SIG-M5 treated with dmso at 0.1 percent for 504 hours (cell line): ENCODE measurements around the gene C19orf25.
"Not testable (repeated sequence)": the region's sequence is repeated elsewhere in the genome, so short reads cannot be mapped to it uniquely, and the experiment has no call there.

ENCODE experiments used
- DNase-seq: peaks from one replicate; lab custom pipeline; 2025; ENCODE audit not compliant: unreplicated experiment; lab: John Stamatoyannopoulos, UW

Gene C19orf25

DNA sequence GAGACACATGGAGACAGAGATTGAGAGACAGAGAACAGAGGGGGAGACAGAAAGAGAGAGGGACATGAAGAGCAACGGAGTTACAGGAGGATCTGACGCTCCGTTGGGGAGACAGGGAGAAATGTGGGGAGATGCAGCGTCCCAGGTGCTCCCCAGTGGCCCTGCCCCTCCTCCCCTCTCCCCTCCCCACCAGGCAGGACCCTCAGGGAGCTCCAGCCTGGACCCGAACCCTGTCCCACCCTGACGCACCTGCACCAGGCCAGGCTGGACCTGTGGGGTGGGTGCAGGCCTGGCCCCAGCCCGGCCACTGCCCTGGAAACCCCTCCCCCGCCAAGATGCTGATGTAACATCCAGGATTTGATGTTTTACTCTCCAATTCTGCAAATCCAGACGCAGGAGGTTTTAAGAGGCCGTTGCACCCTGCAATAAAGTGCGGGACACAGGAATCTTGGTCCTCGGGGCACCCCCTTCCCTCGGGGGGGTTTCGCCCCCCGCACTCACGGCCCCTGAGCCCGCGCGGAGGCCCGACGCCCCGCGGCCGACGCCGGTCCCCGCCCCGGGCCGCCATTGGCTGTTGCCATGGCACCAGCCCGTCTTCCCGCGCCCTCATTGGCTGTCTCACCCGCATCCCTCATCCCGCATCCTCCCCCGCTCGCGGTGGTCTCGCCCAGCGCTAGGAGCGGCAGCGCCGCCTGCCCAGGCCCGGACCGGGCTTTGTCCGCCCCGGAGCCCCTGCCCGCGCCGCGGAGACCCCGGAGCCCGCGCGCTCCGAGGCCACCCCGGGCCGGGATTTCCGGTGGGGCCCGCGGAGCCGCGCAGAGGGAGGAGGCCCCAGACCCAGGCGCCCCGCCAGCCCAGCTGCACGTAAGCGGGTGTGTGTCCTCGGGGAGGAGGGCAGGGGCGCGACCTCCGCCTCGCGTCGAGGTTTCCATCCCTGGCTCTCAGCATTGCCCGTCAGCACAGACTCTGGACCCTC, 29.3 kb downstream of the C19orf25 start, which contains the start of gene APC2:
TSS of gene APC2 (plus strand) at position 655 of the 976 bp plus-strand sequence. CDS start 2,881 bp downstream, outside the sequence.
- DNase-seq: no peak

DNA sequence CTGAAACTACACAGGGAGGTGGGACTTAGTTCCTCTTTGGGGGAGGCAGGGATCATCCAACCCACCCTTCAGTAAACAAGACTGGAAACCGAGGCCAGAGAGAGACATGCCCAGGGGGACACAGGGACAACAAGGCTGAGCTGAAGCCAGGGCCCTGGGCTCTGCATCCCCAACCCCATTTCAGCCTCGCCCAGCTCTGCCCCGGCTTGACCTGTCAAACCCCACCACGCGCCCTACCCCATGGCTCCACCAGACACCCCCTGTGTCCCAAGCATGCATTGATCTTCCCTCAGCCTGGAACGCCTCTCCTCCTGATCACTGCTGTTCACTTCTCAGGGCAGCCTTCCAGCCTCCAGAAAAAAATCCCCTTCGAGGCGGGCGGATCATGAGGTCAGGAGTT, 31.1 kb downstream of the C19orf25 start:
- DNase-seq: no peak

DNA sequence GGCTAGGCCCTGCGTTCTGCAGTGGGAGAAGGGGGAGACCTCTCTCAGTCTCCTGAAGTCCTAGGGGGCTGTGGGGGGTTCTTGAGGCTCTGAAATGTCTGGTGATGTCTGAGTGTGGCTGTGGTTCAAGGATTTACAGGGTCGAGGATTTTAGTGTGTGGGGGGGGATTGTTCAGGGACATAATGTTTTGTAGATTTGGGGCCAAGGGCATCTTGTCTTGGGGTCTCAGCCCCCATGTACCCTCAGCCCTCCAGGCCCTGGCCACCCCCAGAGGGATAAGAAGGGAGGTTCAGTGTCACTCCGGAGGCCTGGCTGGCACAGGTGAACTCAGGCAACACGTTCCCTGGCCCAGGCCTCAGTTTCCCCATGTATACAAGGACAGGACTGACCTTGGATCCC, 31.5 kb downstream of the C19orf25 start:
- no peak for DNase-seq

DNA sequence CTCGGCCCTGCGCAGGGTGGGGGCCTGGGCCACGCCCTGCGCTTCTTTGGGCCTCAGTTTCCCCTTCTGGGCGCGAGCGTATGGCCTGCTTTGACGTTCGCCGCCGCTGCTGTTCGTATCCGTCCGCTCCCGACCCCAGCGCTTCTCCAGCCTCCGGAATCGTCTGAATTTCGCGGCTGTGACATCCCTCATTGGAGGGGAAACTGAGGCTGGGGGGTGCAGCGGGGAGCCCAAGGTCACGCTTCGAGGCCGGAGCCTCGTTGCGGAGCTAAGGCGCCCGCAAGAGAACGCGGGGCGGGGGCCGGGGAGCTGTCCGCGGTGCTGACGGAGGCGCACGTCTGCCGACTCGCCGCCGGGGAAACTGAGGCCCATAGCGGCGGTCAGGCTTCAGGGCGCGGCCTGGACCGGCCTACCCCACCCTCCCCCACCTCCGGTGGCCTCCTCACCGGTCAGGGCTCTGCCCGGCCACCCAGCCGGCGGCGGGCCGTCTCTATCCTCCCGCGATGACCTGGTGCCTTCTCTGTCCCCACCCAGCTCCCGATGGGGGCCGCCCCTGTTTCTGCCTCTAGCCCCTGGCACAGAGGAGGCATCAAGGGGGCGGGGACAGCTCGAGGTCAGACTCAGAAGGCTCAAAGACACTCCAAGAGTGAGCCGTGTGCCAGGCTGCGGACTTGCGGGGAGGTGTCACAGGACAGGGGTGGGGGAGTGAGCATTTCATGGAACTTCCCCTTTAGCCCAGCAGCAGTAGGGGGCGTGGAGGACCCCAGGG, 32.1 kb downstream of the C19orf25 start:
- no peak for DNase-seq

DNA sequence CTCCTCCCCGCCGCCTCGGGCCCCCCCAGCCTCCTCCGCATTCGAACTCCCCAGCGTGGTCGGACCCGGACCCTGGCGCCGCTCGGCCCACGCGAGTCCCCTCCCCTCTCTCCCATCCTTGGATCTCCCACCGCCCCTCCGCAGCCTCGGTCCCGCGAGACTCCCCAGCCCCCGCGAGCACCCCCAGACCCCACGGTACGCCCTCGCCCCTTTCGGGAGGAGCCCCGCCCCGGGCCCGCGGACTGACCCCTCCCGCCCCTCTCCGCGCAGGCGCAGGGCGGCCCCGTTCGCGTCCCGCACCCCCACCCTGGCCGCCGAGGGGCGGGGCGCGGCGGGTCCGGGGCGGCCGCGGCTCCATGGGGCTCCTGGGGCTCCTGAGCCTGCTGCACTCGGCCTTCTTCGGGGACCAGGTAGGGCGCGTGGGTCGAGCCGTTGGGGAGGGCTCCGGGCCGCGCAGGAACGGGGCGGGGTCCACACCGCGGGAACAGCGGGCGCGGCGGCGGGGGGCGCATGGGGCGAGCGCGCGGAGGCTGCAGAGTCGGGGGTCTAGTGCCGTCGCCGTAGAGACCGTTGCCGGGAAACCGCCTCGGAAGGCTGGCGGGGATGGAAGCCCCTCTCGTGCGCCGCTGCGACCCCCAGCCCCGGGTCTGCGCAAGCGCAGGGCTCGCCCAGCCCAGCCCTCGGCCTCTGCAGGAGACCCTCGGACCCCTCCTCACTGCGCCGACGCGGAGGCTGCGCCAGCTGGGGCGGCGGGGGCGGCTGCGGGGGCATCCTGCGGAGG, 32.9 kb downstream of the C19orf25 start:
- DNase-seq: no peak

DNA sequence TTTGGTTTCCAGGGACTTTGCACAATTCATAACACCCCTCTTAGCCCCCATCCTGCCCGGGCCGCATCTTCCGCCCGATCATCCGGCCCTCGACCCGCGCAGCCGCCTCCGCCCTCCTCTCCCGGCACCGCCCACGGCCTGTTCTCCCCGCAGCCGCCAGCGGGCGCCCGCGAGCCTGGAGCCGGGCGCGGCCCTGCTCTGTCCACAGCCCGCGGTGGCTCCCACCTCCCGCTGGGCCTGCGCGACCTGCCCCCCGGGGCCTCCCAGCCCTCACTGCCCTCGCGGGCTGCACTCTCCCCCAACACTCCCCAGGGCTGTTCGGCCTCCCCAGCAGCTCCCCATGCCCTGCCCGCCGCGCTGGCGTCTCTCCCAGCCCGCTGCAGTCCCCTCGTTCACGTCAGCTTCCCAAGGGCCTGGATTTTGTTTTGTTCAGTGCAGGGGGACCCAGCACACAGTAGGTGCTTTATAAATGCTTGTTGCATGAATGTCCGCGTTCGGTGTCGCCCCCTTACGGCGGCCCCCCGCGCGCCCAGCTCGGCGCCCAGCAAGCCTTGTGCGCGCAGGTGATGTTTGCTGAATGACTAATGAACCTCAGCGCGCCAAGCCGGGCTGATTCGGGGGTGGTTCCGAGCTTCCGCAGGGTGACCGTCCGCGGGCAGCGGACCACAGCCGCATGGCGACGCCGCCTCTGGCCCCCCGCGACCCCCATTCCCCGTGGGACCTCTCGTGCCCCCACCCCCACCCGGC, 33.7 kb downstream of the C19orf25 start:
- peak; percentile 45 for DNase-seq

DNA sequence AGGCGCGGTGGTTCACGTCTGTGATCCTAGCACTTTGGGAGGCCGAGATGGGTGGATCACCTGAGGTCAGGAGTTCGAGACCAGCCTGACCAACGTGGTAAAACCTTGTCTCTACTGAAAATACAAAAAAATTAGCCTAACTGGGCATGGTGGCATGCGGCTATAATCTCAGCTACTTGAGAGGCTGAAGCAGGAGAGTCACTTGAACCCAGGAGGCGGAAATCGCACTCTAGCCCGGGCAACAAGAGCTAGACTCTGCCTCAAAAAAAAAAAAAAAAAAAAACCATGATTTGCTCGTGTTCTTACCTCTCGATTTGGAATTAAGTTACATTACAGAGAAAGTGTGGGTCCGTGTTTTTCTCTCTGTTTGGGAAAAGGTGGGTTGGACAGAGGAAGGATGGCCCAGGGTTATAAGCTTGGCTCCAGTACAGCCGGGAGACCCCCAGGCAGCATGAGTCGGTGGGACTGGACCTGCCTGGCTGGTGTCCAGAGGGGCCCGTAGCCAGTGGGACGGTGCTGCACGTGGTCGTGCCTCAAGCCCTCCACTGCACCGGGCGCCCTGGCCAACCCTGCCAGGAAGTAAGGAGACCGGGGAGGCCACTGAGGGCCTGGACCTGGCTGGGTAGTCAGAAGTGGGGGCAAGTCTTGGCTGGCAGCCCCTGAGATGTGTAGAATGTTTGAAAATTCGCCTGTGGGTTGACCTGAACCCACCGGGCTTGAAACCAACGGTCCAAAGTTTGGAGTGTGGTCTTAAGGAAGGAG, 37.2 kb downstream of the C19orf25 start:
- no peak for DNase-seq

DNA sequence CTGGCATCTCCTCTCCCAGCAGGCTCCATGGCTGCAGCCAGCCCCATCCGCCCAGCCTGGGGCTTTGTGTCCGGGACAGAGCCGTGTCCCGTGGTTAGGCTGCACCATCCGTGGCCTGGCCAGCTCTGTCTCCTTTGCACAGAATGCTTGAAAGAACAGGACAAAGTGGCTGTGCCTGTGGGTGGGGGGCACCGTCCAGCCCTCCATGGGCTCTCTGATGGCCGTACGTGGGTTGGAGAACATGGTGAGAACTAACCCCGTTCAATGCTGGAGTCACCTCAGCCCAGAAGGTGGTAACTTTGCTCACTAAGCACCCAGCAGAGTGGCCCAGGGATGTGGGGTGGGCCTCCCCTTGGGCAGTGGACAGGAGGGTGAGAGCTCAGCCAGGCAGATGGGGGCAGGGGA, 38.0 kb downstream of the C19orf25 start:
- DNase-seq: no peak

DNA sequence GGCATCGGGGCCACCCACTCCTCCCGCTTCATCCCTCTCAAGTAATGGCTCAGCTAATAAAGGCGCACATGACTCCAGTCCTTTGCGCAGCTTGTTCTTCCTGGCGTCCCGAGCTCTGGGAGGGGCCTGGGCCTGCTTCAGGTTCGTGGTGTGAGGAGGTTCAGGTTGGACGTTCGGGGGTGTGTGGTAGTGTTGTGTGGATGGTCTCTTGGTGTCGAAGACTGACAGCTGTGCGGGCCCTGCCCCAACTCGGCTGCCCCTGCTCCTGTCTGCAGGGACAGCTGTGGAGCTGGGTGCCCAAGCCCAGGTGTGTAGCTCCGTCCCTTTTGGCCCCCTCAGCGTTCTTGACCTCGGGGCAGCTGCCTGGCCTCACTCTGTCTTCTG, 38.6 kb downstream of the C19orf25 start:
- DNase-seq: no peak

DNA sequence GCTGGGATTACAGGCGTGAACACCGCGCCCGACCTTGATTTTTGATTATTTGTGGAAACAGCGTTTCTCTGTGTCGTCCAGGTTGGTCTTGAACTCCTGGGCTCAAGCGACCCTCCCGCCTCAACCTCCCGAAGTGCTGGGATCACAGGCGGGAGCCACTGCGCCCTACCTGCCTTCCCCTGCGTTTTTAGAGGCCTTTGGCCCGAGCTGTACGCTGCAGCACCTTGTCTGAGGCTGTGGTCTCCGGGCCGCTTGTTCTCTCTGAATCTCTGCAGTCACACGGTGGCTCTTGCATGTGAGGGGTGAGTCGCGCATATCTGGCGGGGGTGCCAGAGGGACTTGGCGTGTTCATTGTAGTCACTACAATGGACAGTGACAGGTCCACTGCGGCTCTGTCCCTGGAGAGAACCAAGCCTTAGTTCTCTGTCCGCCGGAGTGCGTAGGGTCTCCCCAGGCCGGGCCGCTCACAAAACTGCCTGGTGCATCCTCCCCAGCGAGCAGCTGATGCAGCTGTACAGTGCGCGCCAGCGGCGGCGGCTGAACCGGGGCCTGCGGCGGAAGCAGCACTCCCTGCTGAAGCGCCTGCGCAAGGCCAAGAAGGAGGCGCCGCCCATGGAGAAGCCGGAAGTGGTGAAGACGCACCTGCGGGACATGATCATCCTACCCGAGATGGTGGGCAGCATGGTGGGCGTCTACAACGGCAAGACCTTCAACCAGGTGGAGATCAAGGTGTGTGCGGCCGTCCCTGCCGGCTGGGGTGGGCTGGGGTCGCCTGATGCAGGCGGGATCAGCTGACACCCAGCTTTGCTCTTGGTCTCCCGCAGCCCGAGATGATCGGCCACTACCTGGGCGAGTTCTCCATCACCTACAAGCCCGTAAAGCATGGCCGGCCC, 39.2 kb downstream of the C19orf25 start:
- not testable (repeated sequence) for DNase-seq

DNA sequence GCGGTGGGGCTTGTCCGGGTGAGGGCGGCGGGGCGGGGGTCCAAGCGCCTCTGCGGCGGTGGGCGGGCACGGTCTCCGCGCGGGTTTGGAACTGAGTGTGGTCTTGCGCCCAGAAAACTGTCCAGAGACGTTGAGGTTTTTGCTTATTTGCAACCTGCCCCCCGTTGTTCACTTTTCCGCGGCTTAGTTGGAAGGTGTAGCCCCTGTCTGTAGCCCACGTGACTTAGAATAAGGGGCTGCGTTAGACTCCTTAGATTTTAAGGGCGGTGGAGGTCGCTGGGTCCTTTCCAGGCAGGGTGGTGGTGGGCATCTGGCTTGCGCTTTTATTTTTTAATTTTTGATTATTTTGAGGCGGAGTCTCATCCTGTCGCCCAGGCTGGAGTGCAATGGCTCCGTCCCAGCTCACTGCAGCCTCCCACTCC, 40.1 kb downstream of the C19orf25 start:
- DNase-seq: no peak

DNA sequence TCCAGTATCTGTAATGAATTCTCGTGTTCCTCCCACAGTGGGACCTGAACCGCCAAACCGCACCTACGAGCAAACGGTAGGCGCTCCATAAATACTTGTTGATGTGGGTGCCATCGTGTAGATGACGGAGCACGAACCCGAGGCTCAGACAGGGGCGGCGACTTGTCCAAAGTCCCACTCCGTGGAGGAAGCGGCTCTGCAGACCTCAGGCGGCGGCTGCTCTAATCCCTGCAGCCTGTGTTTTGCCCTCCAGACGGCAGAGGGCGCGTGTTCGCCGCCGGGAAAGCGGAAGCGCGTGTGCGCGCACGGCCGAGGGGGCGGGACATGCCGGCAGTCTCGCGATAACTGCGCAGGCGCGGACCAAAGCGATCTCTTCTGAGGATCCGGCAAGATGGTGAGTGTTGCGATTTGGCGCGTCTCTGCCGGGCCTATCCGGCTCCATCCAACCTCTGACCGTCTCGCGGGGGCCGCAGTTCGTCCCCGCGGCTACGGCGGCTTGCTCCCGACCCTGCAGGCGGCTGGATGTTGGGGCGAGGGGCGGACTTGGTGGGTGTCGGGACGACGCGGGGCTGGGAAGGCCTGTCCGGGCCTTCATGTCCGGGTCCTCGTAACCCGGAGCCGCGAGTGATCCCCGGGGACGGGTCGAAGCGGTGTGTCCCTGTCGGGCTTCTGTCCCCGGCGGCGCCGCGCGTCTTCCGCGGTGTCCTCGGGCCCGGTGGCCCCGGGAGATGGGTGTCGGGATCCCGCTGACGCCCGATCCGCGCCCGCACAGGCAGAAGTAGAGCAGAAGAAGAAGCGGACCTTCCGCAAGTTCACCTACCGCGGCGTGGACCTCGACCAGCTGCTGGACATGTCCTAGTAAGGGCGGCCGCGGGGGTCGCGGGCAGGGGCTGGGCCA, 40.7 kb downstream of the C19orf25 start, which contains the start of gene RPS15:
TSS of gene RPS15 (plus strand) at position 362 of the 898 bp plus-strand sequence. CDS start at position 392, 30 bp downstream.
- DNase-seq: peak; percentile 83

DNA sequence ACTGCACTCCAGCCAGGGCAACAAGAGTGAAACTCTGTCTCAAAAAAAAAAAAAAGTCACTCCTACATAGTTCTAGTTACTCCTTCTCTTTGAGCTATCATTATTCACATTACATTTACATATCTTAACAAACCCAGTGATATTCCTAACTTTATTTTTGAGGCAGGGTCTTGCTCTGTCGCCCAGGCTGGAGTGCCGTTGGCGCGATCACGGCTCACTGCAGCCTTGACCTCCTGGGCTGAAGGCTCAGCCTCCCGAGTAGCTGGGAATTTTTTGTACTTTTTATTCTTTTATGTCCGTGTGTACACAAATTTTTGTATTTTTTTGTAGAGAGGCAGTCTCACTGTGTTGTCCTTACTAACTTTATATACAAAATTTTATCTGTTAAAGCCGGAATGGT, 41.4 kb downstream of the C19orf25 start:
- no peak for DNase-seq

DNA sequence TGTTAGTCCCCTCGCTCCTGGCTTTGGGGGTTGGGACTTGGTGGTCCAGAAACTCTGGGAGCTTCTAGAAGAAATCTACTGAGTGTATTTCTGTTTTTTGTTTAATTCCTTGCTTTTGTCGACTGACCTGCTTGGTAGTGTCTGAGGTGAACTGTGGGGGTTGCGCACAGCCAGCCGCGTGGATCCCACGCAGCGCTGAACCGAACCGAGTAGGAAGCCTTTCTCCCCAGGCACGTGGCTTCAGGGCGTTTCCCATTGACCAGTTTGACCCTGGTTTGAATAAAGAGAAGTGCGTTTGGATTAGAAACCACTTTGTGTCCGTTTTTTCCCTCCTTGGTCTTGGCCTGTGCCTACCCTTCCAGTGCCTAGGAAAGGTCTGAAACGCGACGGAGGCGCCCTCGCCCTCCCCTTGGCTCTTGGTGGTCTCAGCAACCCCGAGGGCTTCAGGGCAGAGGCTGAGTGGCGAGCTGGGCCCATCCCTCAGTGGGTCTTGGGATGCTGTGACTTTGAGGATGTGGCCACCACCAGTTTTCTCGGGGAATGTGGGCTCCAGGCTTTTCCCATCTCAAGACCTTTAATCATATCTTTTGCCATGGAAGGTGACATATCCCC, 43.5 kb downstream of the C19orf25 start:
- no peak for DNase-seq

DNA sequence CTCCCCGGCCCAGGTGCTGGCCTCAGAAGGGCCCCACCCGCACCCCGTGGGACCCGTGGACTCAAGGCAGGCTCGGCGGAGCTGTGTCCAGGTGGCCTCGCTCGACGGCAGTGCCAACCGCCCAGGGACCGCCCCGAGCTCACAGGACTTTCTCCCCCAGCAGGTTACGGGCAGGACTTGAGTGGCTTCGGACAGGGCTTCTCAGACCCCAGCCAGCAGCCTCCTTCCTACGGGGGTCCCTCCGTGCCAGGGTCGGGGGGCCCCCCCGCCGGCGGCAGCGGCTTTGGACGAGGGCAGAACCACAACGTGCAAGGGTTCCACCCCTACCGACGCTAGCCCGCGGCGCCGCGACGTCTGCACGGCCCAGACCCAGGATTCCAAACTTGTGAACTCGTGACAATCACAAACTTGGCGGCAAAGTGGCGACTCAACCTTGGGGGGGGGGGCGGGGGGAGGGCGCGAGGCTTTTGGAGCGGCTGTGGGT, 44.4 kb downstream of the C19orf25 start:
- no peak for DNase-seq

DNA sequence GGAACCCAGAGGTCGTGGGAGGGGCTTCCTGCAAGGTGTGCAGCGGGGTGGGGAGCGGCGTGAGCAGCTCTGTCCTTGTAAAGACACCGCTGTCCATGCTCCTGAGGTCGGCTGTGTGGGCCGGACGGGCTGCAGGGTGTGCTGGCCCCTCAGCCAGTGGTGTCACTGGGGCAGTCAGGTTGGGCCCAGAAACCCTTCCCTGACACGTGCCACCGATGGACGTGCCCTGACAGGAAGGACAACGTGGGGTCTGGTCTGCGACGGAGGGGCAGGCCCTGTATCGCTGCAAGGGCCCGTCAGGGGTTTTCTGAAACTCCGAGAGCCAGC, 45.0 kb downstream of the C19orf25 start:
- no peak for DNase-seq
